Kidney (tissue), 14 donors: ENCODE data around the gene CLDN16. TPM values are rescaled to one million over a fixed set of nuclear protein-coding genes. Genes with fewer than 3 reads are reported as not detected.

ENCODE experiments used
- DNase-seq, 5 donors: peaks; one replicate each; pipeline ENCODE4 v3.0.0-alpha.2; 2013 to 2020
- FAIRE-seq: peaks from 2 replicates; lab custom pipeline; 2012; peaks lifted over from hg19 to GRCh38; lab: Jason Lieb, UNC
- H3K27ac ChIP-seq, 2 donors: one replicate each; pipeline ENCODE4 v1.7.0; 2013; ENCODE audit warnings: low read depth in 2 of 2, low read length in 2 of 2, inconsistent platforms in 1 of 2
- H3K27me3 ChIP-seq: one replicate; pipeline ENCODE4 v1.7.1; 2013; ENCODE audit warnings: low read length, inconsistent platforms; ENCODE audit not compliant: control insufficient read depth, insufficient read depth
- H3K36me3 ChIP-seq, 3 donors: one replicate each; pipeline versions ENCODE4 v1.7.0 to v1.7.1; 2013; ENCODE audit warnings: low read length in 3 of 3, control low read depth in 1 of 3, inconsistent platforms in 1 of 3; ENCODE audit not compliant: insufficient read depth in 3 of 3, control insufficient read depth in 2 of 3
- H3K4me1 ChIP-seq, 3 donors: one replicate each; pipeline versions ENCODE4 v1.7.0 to v1.7.1; 2013; ENCODE audit warnings: low read length in 3 of 3, inconsistent platforms in 1 of 3, low read depth in 1 of 3; ENCODE audit not compliant: control insufficient read depth in 2 of 3, insufficient read depth in 2 of 3
- H3K4me3 ChIP-seq, 3 donors: one replicate each; pipeline versions ENCODE4 v1.7.0 to v1.8.1; 2013; ENCODE audit warnings: low read length in 3 of 3, control low read depth in 1 of 3, inconsistent platforms in 1 of 3
- H3K9ac ChIP-seq, 3 donors: one replicate each; pipeline versions ENCODE4 v1.7.0 to v1.7.1; 2013; ENCODE audit warnings: low read length in 3 of 3, control low read depth in 1 of 3, inconsistent platforms in 1 of 3
- H3K9me3 ChIP-seq, 3 donors: one replicate each; pipeline versions ENCODE4 v1.7.0 to v1.7.1; 2013; ENCODE audit warnings: low read length in 3 of 3, control low read depth in 1 of 3, inconsistent platforms in 1 of 3; ENCODE audit not compliant: control insufficient read depth in 2 of 3, insufficient read depth in 1 of 3
- CTCF ChIP-seq: IDR thresholded peaks from 3 replicates; pipeline ENCODE4 v1.5.1; 2012; ENCODE audit warnings: mild to moderate bottlenecking, moderate library complexity, borderline replicate concordance; ENCODE audit not compliant: insufficient read depth; ENCODE audit errors: extremely low read depth
- intact Hi-C: fragments of 100-400 bp; cut with DNase I; formaldehyde crosslinking; loops from one replicate; pipeline ENCODE4 v1.11.1; 2022
- polyA plus RNA-seq: library from polyadenylated mRNA; stranded (reverse); fragments of 350-450 nt; fragmentation: Illumina TruSeq; extraction: RNeasy Lipid Tissue Mini Kit (QIAGEN cat#74804); gene quantifications from one replicate; pipeline ENCODE4 v1.2.3, GENCODE V29; 2014; ENCODE audit warnings: low read depth, low replicate concordance; ENCODE audit not compliant: insufficient read depth
- total RNA-seq: library from RNA; stranded (reverse); fragmentation: NEBNext Ultra II Directional; extraction: Animal tissue kit (Norgen Biotek cat#: 25700); gene quantifications from one replicate; pipeline ENCODE4 v1.2.1, GENCODE V29; 2021
- donor health status: control.
- donor health status: control.
- donor health status: control.
- donor health status: control.
- donor health status: control.
- donor health status: DM: yes; HTN: yes; CAD: no.
- donor health status: Normal renal cell carcinoma (clear cell type).

CLDN16 gene
- total and polyA plus RNA-seq, 2 donors from 2014 or later = 27.3 to 28.4 TPM

GRCh38 chr3:190425833-190426232 lies 37.9 kb downstream of the CLDN16 start:
- Histone ChIP-seq H3K27ac (no peak overlapping the region), H3K9ac (no peak overlapping the region), H3K36me3 (no peaks in the 10 kb centered on the region), H3K9me3 (no peaks in the 10 kb centered on the region), H3K4me1 (no peaks in the 10 kb centered on the region), H3K4me3 (no peak overlapping the region), H3K27me3 (no peaks in the 10 kb centered on the region)
- DNase-seq = no peak
- intact Hi-C loops = loop anchor here (10.0 kb wide), 1 partner anchor 201 kb away; no protein-coding TSS in a partner anchor
- peak; percentile 84 for FAIRE-seq
- TF ChIP-seq CTCF = no peak

- no peak for FAIRE-seq
Measured at GRCh38 chr3:190426806-190427507, 39.0 kb downstream of the CLDN16 start.

GRCh38 chr3:190429681-190430080 lies 41.7 kb downstream of the CLDN16 start:
- Histone ChIP-seq H3K9me3 (no peaks in the 10 kb centered on the region), H3K27me3 (no peaks in the 10 kb centered on the region), H3K4me1 (no peaks in the 10 kb centered on the region), H3K27ac (no peak overlapping the region), H3K9ac (no peak overlapping the region), H3K36me3 (no peaks in the 10 kb centered on the region), H3K4me3 (no peak overlapping the region)
- intact Hi-C loops = loop anchor here (10.0 kb wide), 1 partner anchor 205 kb away; no protein-coding TSS in a partner anchor
- FAIRE-seq (no peak), DNase-seq (no peak)
- no peak for TF ChIP-seq CTCF

More at GRCh38 chr3:190426806-190427507, 39.0 kb downstream of the CLDN16 start:
- Histone ChIP-seq H3K4me1 (no peaks in the 10 kb centered on the region), H3K27ac (no peak overlapping the region), H3K36me3 (no peaks in the 10 kb centered on the region), H3K9me3 (no peaks in the 10 kb centered on the region), H3K27me3 (no peaks in the 10 kb centered on the region), H3K4me3 (no peak overlapping the region), H3K9ac (no peak overlapping the region)
- intact Hi-C loops = loop anchor here (10.0 kb wide), 1 partner anchor 202 kb away; no protein-coding TSS in a partner anchor
- DNase-seq = no peak
- no peak for TF ChIP-seq CTCF
